ENCODE data around the gene FNIP1.
"Not testable (repeated sequence)": the region's sequence is repeated elsewhere in the genome, so short reads cannot be mapped to it uniquely, and the experiment has no call there.

The FNIP1 gene

DNA sequence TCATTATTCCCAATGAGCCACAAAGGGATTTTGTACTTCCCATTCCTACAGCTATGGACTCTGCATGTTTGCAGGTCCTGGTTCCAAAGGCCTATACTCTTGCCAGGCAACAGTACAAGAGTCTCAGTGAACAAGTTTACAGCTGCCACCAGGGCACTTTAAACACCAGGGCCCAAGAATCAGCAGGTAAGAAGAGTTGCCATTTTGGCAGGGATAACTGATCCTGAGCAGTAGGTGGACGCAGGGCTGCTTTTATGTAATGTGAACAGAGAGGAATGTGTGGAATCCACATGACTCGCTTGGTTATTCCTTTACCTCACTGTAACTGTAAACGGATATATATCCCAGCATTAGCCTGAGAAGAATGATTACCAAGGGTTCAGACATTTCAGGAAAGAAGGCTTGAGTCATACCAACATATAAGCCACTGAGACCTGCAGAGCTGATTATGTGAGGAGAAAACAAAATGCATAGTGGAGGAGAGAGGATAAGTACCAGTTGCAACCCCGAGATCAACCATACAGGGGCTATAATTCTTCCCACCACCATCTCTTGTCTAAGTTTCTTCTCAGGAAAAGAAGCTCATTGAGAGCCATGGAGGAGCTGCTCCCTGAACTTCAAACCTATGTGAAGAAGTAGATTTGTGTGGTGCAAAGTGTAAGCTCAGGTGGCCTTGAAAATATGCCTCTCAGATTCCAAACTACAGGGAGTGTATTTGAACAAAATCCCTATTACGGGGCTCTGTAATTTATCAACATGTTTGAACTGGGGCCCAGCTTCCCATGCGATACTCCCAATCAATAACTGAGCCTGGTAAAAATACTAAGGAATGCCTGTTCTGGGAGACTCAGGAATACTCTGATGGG lies 186.4 kb downstream of the FNIP1 start:
- DNase-seq (ENCODE audit: extremely low read depth in 1 of 2, low read depth in 1 of 2), result no peak

DNA sequence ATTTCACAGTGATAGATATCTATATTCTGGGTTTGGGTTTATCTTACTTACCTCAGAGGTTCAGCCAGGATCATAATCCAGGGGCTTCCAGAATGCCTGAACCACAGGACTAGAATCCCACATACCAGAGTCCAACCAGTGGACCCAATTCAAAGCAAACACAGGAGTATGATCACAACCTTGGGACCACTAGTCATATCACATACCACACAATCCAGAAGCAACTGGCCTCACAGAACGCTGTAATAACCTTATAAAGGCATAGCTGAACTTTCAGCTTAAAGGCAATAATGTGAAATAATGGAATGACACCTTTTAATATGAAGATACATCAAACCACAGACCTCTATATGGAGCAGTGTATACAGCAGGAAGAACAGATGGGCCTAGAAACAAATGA lies 187.0 kb downstream of the FNIP1 start:
- no peak for DNase-seq (ENCODE audit: extremely low read depth in 1 of 2, low read depth in 1 of 2)

DNA sequence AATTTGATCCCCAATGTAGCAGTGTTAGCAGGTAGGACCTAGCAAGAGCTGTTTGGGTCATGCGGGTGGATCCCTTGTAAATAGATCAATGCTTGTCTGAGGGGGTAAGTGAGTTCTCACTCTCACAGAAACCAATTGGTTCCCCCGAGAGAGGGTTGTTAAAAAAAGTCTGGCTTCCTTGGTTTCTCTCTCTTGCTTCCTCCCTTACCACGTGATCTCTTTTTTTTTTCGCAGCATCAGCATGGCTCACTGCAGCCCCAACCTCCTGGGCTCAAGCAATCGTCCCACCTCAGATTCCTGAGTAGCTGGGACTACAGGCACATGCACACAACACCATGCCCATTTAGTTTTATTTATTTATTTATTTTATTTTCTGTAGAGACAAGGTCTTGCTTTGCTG lies 188.2 kb downstream of the FNIP1 start:
- no peak for DNase-seq (ENCODE audit: extremely low read depth in 1 of 2, low read depth in 1 of 2)

DNA sequence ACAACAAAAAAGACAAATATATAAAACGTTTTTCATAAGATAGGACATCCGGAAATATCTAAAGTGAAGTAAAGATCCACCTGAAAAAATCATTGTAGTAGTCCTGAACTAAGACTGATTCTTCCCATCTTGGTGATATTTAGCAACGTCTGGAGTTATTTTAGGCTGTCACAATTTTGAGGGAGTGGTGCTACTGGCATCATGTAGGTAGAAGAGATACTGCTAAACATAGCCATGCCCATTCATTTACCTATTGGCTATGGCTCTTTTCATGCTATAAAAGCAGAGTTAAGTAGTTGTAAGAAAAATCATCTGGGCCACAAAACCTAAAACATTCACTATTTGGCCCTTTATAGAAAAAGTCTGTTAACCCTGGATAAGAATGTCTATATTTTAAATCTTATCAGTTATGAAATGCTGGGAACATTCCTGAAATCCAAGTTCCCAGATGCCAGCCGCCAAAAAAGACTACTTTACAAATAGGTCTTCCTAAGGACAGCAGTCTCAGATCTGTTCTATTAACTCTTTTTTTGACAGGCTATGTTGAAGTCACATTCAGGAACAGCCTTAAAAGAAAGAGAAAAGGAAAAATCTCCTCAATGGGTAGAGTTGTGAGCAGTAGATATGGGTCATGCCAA lies 188.8 kb downstream of the FNIP1 start:
- DNase-seq (ENCODE audit: extremely low read depth in 1 of 2, low read depth in 1 of 2), result no peak

DNA sequence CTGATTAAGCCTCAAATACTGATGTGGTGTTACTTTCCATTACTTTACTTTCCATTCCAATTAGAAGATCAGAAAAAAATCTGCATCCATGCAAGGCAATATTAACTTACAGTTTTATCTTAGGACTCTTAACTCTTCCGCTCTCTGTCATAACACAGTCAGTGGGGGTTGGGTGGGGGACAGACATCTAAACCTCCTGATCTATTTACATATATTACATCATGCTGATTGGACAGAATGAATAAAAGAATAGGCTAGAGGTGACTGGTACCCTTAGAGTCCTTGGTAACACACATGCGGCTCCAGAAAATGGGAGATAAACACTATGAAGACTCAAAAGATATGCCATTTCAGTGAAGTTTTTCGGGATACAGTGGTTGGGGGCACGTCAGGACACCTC lies 189.4 kb downstream of the FNIP1 start:
- DNase-seq (ENCODE audit: extremely low read depth in 1 of 2, low read depth in 1 of 2), result no peak

DNA sequence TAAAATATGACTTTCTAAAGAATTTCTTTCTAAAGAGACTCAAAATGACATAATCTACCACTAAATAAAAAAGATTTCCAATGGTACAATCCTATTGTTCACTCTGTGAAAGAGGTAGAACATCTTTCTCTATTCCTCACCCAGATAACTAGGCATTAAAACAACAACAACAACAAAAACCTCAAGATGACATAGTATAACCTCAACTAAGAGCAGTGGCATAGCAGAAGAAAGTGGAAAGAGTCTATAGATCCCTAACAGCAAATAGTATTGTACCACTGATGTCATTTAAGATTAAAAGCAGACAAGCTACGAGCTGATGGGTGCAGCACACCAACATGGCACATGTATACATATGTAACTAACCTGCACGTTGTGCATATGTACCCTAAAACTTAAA lies 191.7 kb downstream of the FNIP1 start:
- no peak for DNase-seq (ENCODE audit: extremely low read depth in 1 of 2, low read depth in 1 of 2)

DNA sequence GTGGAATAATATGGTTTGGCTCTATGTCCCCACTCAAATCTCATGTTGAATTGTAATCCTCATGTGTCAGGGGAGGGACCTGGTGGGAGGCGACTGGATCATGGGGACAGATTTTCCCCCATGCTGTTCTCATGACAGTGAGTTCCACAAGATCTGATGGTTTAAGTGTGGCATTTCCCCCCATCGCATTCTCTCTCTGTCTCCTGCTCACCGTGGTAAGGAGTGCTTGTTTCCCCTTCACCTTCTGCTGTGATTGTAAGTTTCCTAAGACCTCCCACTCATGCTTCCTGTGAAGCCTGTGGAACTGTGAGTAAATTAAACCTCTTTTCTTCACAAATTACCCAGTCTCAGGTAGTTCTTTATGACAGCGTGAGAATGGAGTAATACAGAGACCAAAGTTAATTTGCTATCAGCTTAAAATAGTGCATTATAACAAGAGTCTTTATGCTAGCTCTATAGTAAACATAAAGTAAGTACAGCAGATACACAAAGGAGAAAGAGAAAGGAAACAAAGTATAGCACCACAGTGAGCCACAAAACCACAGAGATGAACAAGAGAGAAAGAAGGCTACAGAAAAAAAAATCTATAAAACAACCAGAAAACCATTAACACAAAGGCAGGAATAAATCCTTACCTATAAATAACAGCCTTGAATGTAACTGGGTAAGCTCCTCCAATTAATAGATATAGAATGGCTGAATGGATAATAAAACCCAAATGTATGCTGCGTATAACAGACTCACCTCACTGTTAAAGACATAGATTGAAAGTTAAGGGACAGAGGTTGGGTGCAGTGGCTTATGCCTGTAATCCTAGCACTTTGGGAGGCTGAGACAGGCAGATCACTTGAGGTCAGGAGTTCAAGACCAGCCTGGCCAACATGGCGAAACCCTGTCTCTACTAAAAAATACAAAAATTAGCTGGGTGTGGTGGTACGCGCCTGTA lies 201.5 kb downstream of the FNIP1 start:
- DNase-seq (ENCODE audit: extremely low read depth in 1 of 2, low read depth in 1 of 2), result peak in 1 of 2 donors; percentile 10

DNA sequence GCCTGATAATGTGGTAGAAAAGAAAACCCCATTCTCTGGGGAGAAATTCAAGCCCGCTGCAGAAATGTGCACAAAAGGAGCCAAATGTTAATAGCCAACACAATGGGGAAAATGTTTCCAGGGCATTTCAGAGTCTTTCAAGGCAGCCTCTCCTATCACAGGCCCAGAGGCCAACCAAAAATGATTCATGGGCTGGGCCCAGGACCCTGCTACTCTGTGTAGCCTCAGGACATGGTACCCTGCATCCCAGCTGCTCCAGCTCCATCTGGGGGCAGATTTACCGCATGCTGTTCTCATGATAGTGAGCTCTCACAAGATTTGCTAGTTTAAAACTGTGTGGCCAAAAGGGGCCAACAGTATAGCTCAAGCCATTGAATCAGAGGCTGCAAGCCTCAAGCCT lies 202.9 kb downstream of the FNIP1 start:
- no peak for DNase-seq (ENCODE audit: extremely low read depth in 1 of 2, low read depth in 1 of 2)

DNA sequence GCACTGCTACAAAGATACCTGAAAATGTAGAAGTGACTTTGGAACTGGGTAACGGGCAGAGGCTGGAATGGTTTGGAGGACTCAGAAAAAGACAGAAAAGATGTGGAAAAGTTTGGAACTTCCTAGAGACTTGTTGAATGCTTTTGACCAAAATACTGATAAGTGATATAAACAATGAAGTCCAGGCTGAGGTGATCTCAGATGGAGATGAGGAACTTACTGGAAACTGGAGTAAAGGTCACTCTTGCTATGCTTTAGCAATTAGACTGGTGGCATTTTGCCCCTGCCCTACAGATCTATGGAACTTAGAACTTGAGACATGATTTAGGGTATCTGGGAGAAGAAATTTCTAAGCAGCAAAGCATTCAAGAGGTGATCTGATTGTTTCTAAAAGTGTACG lies 203.4 kb downstream of the FNIP1 start:
- not testable (repeated sequence) for DNase-seq (ENCODE audit: extremely low read depth in 1 of 2, low read depth in 1 of 2)
